GM18951 (cell line): ENCODE results near the gene ACO1.

Experiments used
- POLR2A ChIP-seq: IDR thresholded peaks from 4 replicates; pipeline ENCODE4 v1.6.1; 2011; ENCODE audit warnings: mild to moderate bottlenecking; ENCODE audit not compliant: insufficient read length, insufficient read depth; ENCODE audit errors: extremely low read depth
- in situ Hi-C: fragments of 300-500 bp; cut with MboI; formaldehyde crosslinking; loops from one replicate; pipeline ENCODE4 v1.12.0; 2022; ENCODE audit warnings: low sequenced_read_pairs, mixed read lengths, inconsistent platforms; ENCODE audit not compliant: unreplicated experiment

ACO1 gene

GRCh38 chr9:32442433-32442832, 58.0 kb downstream of the ACO1 start:
- in situ Hi-C loops: no loop called here
- TF ChIP-seq POLR2A: no peak

DNA sequence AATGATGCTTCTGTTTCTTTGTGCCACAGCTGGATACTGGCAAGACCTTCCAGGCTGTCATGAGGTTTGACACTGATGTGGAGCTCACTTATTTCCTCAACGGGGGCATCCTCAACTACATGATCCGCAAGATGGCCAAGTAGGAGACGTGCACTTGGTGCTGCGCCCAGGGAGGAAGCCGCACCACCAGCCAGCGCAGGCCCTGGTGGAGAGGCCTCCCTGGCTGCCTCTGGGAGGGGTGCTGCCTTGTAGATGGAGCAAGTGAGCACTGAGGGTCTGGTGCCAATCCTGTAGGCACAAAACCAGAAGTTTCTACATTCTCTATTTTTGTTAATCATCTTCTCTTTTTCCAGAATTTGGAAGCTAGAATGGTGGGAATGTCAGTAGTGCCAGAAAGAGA, 65.5 kb downstream of the ACO1 start:
- no peak for TF ChIP-seq POLR2A
- in situ Hi-C loops: no loop called here

- TF ChIP-seq POLR2A: no peak
- in situ Hi-C loops: no loop called here
These were observed 69.8 kb downstream of the ACO1 start for GRCh38 chr9:32454280-32454679.

GRCh38 chr9:32455738-32456137, 71.3 kb downstream of the ACO1 start:
- in situ Hi-C loops: no loop called here

GRCh38 chr9:32456564-32456963, 72.1 kb downstream of the ACO1 start:
- in situ Hi-C loops: no loop called here
- TF ChIP-seq POLR2A: no peak

More at GRCh38 chr9:32455738-32456137, 71.3 kb downstream of the ACO1 start:
- no peak for TF ChIP-seq POLR2A

GRCh38 chr9:32463500-32464293, 79.3 kb downstream of the ACO1 start:
- in situ Hi-C loops: no loop called here
- no peak for TF ChIP-seq POLR2A

- in situ Hi-C loops: no loop called here
- TF ChIP-seq POLR2A: no peak
These were observed 84.3 kb downstream of the ACO1 start for GRCh38 chr9:32468740-32469139.

- in situ Hi-C loops: no loop called here
- TF ChIP-seq POLR2A: no peak
These were observed 87.9 kb downstream of the ACO1 start for GRCh38 chr9:32472344-32472743.

GRCh38 chr9:32483343-32483742, 98.9 kb downstream of the ACO1 start:
- in situ Hi-C loops: no loop called here
- no peak for TF ChIP-seq POLR2A

- no peak for TF ChIP-seq POLR2A
- in situ Hi-C loops: no loop called here
These were observed 102.6 kb downstream of the ACO1 start for GRCh38 chr9:32486839-32487562.

DNA sequence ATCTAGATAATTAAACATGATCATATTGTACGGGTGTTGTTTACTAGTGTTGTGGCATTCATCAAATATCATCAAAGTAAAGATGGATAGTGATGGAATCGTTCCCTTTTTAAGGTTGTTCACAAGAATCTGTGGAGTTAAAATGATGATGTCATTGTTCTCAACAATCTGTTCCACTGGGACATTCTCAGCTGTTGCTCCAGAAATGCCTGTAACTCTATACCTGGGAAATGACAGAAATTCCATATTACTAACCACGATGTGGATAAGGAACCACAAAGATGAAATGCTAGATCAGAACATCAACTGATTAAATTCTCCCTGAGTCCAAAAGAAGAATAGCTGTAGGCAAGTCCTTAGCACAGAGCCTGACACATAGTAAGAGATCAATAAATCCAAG, 103.5 kb downstream of the ACO1 start:
- in situ Hi-C loops: no loop called here
- TF ChIP-seq POLR2A: no peak

DNA sequence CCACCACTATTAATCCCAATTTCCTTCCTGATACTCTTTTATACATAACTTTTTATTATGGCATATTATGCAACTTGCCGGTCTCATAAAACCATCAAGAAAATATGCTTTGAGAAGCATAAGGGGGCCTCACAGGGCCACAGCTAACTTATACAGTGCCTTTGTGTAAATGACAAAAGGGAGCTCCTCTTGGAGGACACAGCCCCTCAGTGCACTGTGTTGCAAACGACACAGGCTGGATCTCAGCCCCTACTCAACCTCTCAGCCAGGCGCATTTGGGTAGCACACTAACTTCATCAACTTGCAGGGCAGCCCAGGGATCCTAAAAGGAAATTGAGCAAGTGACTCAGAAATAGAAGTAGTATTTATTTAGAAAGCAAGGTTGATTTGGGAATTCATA, 106.2 kb downstream of the ACO1 start:
- no peak for TF ChIP-seq POLR2A
- in situ Hi-C loops: no loop called here

DNA sequence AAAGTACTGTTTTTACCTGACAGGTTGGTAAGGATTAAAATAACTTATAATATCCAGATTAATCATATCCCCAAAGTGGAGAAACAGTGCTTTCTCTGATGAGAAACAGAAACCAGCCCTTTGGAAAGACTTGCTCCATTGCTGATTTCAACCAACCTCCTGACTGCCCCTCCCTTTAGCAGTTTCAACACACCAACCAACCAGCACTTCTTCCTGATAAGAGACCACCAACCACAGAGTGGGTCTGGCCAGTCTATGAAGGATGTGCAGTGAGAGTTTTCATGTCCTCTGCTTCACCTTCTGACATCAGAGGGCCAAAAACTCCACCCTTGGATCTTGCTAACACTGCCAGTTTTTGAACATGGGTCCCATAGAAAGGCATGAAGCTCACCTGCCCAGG, 113.5 kb downstream of the ACO1 start:
- in situ Hi-C loops: no loop called here
- TF ChIP-seq POLR2A: no peak

DNA sequence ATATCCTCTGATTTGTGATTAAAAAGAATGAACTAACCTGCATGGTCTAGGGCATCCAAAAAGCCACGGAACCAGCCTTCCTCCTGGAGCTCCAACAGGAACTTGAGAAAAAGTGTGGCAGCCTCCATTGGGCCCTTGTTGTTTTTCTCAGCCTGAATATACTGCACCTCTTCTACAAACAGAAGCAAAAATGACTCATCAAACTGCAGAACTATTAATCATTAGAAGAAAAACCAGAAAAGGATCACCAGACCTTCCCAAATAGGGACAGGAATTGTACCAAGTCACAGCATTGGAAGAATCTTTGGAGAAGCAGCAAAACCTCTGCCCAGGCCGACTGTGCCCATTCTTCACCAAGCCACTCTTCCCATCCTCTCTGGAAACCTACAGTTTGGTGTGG, 116.3 kb downstream of the ACO1 start:
- in situ Hi-C loops: no loop called here
- no peak for TF ChIP-seq POLR2A
